K562 (cell line): ENCODE data around the gene CPNE6. TPM values are rescaled to one million over a fixed set of nuclear protein-coding genes. Genes with fewer than 3 reads are reported as not detected.

Source experiments
- BCOR ChIP-seq: fragments of 450-650 bp; IDR thresholded peaks from 2 replicates; pipeline ENCODE4 v1.6.1; 2016
- CHAMP1 ChIP-seq: fragments of 450-650 bp; IDR thresholded peaks from 2 replicates; pipeline ENCODE4 v1.6.1; 2016; ENCODE audit warnings: mild to moderate bottlenecking
- CHD4 ChIP-seq: fragments of 200-600 bp; sonication (generic); IDR thresholded peaks from 3 replicates; pipeline ENCODE4 v1.6.1; 2012; ENCODE audit warnings: low read depth, mild to moderate bottlenecking, mixed read lengths, low read length, inconsistent platforms; ENCODE audit not compliant: insufficient read depth, insufficient replicate concordance, poor library complexity, severe bottlenecking
- CREB3L1 ChIP-seq: fragments of 450-650 bp; IDR thresholded peaks from 2 replicates; pipeline ENCODE4 v1.6.1; 2014; ENCODE audit warnings: low read depth, mild to moderate bottlenecking, moderate library complexity, borderline replicate concordance
- PHB2 ChIP-seq: fragments of 450-650 bp; IDR thresholded peaks from 2 replicates; pipeline ENCODE4 v1.6.1; 2017; ENCODE audit warnings: low read depth
- RBFOX2 ChIP-seq: fragments of 200-400 bp; formaldehyde crosslinking; IDR thresholded peaks from 2 replicates; pipeline ENCODE4 v1.6.1; 2017; ENCODE audit warnings: low read depth, mild to moderate bottlenecking, low read length, moderate library complexity
- REST ChIP-seq, 2 experiments: fragments of 450-650 bp; formaldehyde crosslinking in 1 of 2; IDR thresholded peaks; 2 replicates each; pipeline versions ENCODE4 v1.4.0 to v1.6.1; 2014 to 2020; ENCODE audit warnings: mild to moderate bottlenecking in 2 of 2, borderline replicate concordance in 1 of 2, low read depth in 1 of 2
- SAFB2 ChIP-seq: fragments of 200-400 bp; formaldehyde crosslinking; IDR thresholded peaks from 2 replicates; pipeline ENCODE4 v1.6.1; 2018; ENCODE audit warnings: borderline replicate concordance, low read length, low read depth, moderate library complexity; ENCODE audit not compliant: severe bottlenecking
- VEZF1 ChIP-seq: fragments of 200-800 bp; sonication (Bioruptor generic); IDR thresholded peaks from 2 replicates; pipeline ENCODE4 v1.6.1; 2017; ENCODE audit warnings: missing genetic modification characterization, missing compliant biosample characterization
- ZC3H11A ChIP-seq: IDR thresholded peaks from 2 replicates; pipeline ENCODE4 v1.6.1; 2012; ENCODE audit warnings: low read depth, low read length, improper control_type of control experiment
- ZNF41 ChIP-seq: fragments of 250-450 bp; sonication (Bioruptor Pico); conservative IDR thresholded peaks from 2 replicates; pipeline ENCODE4 v1.4.0; 2020; ENCODE audit warnings: mild to moderate bottlenecking
- ZNF589 ChIP-seq: fragments of 200-800 bp; sonication (Bioruptor generic); IDR thresholded peaks from 2 replicates; pipeline ENCODE4 v1.6.1; 2016; ENCODE audit warnings: low read depth, missing genetic modification characterization, missing compliant biosample characterization
- polyA plus RNA-seq, 8 experiments: library from polyadenylated mRNA; depleted of rRNA in 4 of 8; stranded (reverse) in 5 of 8; unstranded in 3 of 8; fragments of >200 nt; fragmentation: Nextera tagmentation in 2 of 8; fragmentation: Illumina TruSeq in 1 of 8; extraction: Ambion mirVana in 2 of 8; extraction: Trizol in 1 of 8; gene quantifications; 2 replicates each; pipeline versions ENCODE4 v1.2.1 to v1.2.3, GENCODE V29; 2011 to 2014; ENCODE audit warnings: inconsistent platforms in 1 of 8, missing spikeins in 1 of 8
- total RNA-seq, 7 experiments: library from RNA; depleted of rRNA in 6 of 7; stranded (reverse); fragments of >200 nt in 6 of 7; fragmentation: Illumina TruSeq in 2 of 7; extraction: Trizol in 2 of 7; gene quantifications; 2 replicates each; pipeline versions ENCODE4 v1.2.1 to v1.2.3, GENCODE V29; 2011 to 2021; ENCODE audit warnings: low replicate concordance in 1 of 7

The CPNE6 gene
- total and polyA plus RNA-seq, 9 of the 15 experiments (the other 6 are each of a cell fraction or from before 2014, with no cell fraction given), result not detected

GRCh38 chr14:24051789-24052655 is 19.3 kb upstream of the CPNE6 start, which contains the start of gene CARMIL3 (continued):
- no peak for TF ChIP-seq CHAMP1
- TF ChIP-seq RBFOX2, result peak; percentile 63
- no peak for TF ChIP-seq ZNF589 (CRISPR knock-in tag)
- TF ChIP-seq SAFB2, result no peak
- peak; percentile 97 for TF ChIP-seq REST (IDR thresholded peaks at IDR 0.05; ENCODE audit: borderline replicate concordance)
- TF ChIP-seq REST (CRISPR knock-in tag; IDR thresholded peaks at IDR 0.05; ENCODE audit: low read depth), result peak; percentile 95
- TF ChIP-seq ZNF41 (CRISPR knock-in tag), result no peak
- TF ChIP-seq CREB3L1, result no peak
- no peak for TF ChIP-seq ZC3H11A
- TF ChIP-seq PHB2, result no peak
- TF ChIP-seq BCOR, result no peak
- peak; percentile 79 for TF ChIP-seq VEZF1
- no peak for TF ChIP-seq CHD4
